ENCODE data around the gene ENGASE. TPM values are rescaled to one million over a fixed set of nuclear protein-coding genes. Genes with fewer than 3 reads are reported as not detected.

The ENGASE gene
- total RNA-seq, 4 donors from 2014 or later, result 57.6 to 336 (median 223) TPM

GRCh38 chr17:79127534-79128135 is 53.0 kb downstream of the ENGASE start:
- no peak for TF ChIP-seq CTCF (IDR thresholded peaks at IDR 0.05)
- TF ChIP-seq POLR2A (IDR thresholded peaks at IDR 0.05), result no peak
- no peaks in the 10 kb centered on the region for H3K36me3 ChIP-seq

GRCh38 chr17:79129523-79129922 is 54.9 kb downstream of the ENGASE start:
- no peak for DNase-seq
- Histone ChIP-seq H3K4me1 (no peaks in the 10 kb centered on the region), H3K4me3 (no peak overlapping the region), H3K27me3 (no peaks in the 10 kb centered on the region), H3K9me3 (no peaks in the 10 kb centered on the region), H3K27ac (no peak overlapping the region), H3K36me3 (no peaks in the 10 kb centered on the region)
- TF ChIP-seq POLR2A (IDR thresholded peaks at IDR 0.05) (no peak), CTCF (IDR thresholded peaks at IDR 0.05) (no peak)

More at GRCh38 chr17:79127534-79128135, 53.0 kb downstream of the ENGASE start:
- no peak for DNase-seq
- H3K4me3 ChIP-seq, result no peak overlapping the region
- no peak overlapping the region for H3K27ac ChIP-seq
- no peaks in the 10 kb centered on the region for H3K9me3 ChIP-seq
- H3K4me1 ChIP-seq, result no peaks in the 10 kb centered on the region
- no peaks in the 10 kb centered on the region for H3K27me3 ChIP-seq

- H3K9me3 ChIP-seq, result no peaks in the 10 kb centered on the region
- no peaks in the 10 kb centered on the region for H3K36me3 ChIP-seq
- no peaks in the 10 kb centered on the region for H3K4me1 ChIP-seq
- H3K27me3 ChIP-seq, result no peaks in the 10 kb centered on the region
- TF ChIP-seq POLR2A (IDR thresholded peaks at IDR 0.05), result no peak
- no peak for TF ChIP-seq CTCF (IDR thresholded peaks at IDR 0.05)
- H3K4me3 ChIP-seq, result no peak overlapping the region
- DNase-seq, result no peak
- no peak overlapping the region for H3K27ac ChIP-seq
Observed at GRCh38 chr17:79130536-79131273, 56.1 kb downstream of the ENGASE start.

GRCh38 chr17:79131274-79131635 is 56.6 kb downstream of the ENGASE start:
- Histone ChIP-seq H3K27me3 (no peaks in the 10 kb centered on the region), H3K4me1 (no peaks in the 10 kb centered on the region), H3K36me3 (no peaks in the 10 kb centered on the region), H3K4me3 (no peak overlapping the region), H3K27ac (no peak overlapping the region), H3K9me3 (no peaks in the 10 kb centered on the region)
- TF ChIP-seq CTCF (IDR thresholded peaks at IDR 0.05), result no peak
- TF ChIP-seq POLR2A (IDR thresholded peaks at IDR 0.05), result no peak
- DNase-seq, result no peak

- H3K27me3 ChIP-seq, result no peaks in the 10 kb centered on the region
- no peaks in the 10 kb centered on the region for H3K36me3 ChIP-seq
- no peak for TF ChIP-seq POLR2A (IDR thresholded peaks at IDR 0.05)
- TF ChIP-seq CTCF (IDR thresholded peaks at IDR 0.05), result no peak
Observed at GRCh38 chr17:79131701-79132100, 57.1 kb downstream of the ENGASE start.

More at GRCh38 chr17:79131701-79132100, 57.1 kb downstream of the ENGASE start:
- Histone ChIP-seq H3K4me3 (no peak overlapping the region), H3K4me1 (no peaks in the 10 kb centered on the region), H3K9me3 (no peaks in the 10 kb centered on the region), H3K27ac (no peak overlapping the region)
- DNase-seq, result no peak

All from Peyer's patch (tissue), 4 donors.